IPS DF 4.7 (cell line): ENCODE results near the gene RAX.

Experiments
- DNase-seq: peaks from one replicate; pipeline ENCODE4 v3.0.0-alpha.2; 2013; ENCODE audit warnings: low spot score; ENCODE audit errors: extremely low read depth

The RAX gene

DNA sequence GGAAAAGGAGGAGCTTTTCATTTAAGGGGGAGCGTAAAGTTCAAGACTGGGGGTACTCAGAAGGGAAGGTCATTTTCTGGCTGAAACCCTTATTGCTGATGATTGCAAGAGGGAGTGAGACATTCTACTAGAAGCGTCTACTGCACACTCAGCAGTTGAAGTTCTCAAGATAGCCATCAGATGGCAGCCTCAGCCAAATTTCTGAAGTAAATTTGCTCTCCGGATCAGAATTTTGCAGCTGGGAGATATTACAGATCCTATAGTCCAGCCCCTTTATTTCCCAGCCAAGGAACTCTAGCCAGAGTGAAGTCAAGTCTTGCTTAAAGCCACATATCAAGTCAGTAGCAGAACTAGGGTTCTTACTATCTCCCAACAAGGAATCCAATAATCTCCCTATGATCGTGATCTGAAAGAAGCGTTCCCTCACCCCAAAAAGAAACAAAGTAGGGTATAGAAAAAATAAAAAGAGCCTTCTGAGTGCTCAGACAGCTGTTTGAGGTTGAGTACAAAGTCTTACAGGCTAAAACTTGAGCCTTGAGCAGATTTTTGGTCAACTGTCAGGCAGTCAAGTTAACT is 24.0 kb downstream of the RAX start:
- DNase-seq = no peak

DNA sequence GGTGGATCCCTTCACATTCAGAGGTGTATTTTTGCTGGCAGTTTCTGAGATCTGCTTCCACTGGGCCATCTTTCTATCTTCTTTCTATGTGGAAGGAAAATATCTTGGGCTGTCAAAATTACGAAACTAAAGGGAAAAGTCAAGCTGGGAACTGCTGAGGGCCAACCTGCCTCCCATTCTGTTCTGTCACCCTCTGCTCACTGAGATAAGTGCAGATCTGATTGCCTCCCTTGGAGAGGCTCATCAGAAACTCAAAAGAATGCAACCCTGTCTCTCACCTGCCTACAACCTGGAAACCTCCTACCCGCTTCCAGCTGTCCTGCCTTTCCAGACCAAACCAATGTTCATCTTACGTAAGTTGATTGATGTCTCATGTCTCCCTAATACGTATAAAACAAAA is 26.5 kb downstream of the RAX start:
- no peak for DNase-seq

DNA sequence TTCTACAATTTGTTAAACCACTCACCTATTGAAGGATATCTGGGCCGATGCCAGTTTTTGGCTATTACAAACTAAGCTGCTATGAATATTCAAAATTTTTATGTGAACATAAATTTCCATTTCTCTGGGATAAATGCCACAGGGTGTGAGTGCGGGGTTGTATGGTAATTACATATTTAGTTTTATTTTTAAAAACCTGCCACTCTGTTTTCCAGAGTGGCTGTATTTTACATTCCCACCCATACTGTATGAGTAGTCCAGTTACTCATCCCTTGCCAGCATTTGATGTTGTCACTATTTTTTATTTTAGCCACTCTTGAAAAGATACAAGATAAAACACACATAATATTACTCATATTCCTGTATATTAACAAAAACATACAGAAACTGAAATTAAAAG is 30.3 kb downstream of the RAX start:
- DNase-seq = no peak

DNA sequence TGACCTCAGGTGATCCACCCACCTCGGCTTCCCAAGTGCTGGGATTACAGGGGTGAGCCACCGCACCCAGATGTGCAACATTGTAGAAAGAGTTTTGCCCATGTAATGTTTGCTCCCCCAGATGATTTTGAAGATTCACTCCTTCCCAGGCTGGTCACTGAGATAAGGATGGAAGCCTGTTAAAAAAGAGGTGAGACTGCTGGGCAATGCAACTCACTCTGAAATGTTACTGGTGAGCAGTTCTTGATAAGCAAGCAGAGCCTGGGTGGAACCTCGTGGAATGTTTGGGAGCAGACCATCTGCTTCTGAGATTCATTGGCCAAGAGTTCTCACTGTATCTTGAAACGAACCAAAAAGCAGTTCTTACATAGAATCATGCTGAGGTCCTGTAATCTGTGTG is 33.6 kb downstream of the RAX start:
- no peak for DNase-seq

DNA sequence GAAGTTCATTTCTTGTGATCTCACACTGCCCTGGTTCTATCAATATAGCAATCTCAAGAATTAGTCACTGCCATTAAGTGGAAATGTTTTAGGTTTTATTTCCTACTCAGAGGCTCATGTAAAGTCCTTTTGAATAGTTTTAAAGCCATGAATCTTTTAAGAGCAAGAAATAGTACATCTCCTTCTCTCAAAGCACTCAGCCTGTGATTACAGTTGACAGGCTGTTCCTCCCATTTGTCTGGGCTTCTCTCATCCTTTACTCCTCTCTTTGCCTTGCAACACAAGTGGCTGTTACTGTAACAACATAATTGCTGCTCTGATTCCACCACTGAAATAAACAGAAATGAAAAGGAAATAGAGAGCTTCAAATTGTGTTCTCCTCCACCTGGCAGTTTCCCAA is 34.9 kb downstream of the RAX start:
- DNase-seq = no peak

DNA sequence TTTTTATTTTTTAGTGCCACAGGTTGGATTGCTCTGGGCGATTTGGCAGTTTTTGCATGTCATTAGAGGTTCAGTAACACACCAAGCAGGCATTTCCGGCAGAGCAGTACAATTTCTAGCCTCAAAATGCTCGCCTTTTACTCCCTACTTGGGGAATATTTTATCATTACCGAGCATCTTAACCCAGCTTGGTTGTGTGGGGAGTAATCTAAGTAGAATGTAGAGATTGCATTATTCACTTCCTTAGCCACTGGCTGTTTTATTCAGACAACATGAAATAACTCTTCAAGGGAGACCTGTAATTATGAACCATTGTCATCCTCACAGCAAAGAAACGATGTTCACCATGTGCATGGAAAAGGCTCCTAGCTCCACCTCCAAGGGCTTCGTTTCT is 40.2 kb downstream of the RAX start:
- DNase-seq = no peak

DNA sequence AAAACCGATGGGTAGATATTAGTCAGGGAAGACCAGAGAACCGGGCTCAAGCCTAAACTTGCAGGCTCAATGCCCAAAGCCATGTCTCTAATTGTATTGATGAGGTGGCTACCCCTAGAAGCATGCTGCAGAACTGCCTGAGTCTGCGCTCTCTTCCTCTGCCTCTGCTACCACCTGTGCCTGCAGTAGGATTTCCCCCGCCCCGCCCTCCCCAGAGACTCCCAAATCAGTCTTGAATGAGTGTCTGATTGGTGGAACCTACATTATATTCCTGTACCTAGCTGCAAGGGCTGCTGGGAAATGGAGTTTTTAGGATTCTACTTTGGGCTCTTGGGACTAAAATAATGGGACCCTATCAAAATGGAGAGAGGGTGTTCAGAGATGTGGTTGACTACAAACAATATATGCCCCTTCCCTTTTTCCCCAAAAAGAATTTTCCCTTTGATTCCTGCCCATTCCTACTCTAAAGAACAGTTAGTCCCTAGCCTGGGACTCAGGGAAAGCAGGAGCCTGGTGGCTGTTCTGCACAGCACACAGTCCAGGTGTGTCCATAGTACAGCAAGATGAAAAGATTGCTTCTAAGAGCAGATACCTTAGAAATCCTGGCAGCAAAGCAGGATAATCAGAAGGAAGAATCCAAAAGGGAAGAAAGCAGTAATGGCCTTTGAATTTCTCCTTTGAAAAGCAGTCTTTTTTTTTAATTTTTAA is 40.8 kb downstream of the RAX start:
- no peak for DNase-seq

DNA sequence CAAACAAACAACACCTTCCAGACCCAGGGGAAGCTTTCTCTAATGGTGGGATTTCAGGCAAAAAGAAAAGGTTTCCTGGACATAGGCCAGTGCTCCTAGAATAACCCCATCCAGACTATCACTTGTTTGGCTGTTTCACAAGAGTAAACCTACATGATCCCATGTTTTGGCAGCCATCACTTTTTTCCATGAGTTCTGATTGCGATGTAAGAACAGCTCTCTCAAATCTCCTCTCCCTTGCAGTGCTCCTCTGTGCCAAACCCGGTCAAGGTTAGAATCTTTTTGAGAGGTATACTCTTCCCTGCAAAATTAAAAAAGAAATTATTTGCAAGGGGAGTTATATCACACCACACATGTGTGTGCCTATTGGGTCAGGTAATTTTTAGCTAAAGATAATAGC is 41.4 kb downstream of the RAX start:
- DNase-seq = no peak

DNA sequence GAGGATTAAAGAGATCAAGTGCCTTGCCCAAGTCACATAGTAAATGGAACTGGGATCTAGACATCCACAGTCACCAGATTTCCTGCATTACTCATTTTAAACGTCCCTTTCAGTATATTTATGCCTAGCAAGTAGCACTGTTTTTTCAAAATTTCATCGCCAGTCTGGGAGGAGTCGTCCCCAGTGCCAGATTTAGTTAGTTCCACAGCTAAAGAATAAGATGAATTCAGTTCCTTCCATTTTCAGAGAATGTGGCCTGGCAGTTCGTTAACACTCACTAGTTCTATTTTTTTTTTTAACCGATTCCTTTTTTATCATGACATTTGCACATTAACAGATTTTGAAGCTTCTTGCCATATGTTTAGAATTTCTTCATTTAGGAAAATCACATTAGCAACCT is 42.1 kb downstream of the RAX start:
- no peak for DNase-seq

DNA sequence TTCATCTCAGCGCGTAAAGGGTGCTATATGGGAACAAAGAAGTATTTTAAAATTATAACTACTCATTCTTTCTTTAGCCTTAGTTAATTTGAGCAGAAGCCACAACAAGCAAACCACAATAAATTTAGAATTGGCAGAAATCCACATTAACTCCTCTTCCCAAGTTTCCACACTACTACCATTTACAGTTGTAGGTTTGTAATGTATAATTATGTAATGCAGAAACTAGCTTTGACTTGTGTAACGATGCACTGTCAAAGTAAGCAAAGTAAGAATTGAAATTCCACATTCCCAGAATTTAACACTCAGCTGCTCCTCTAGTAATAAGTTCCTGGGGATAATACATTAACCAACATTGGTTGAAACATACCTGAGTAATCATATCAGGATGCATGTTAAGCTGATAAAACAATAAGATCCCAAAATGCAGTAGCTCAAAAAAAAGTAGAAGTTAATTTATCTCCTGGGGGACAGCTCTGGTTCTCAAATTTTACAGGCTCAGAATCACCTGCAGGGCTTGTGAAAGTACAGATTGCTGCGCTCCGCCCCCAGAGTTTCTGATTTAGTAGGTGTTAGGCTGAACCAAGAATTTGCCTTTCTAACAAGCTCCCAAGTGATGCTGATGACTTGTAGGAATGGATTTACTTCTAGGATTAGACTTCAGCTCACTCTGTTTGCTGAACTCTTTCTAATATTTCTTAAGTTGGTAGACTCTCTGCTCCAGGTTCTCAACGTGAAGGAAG is 43.4 kb downstream of the RAX start:
- DNase-seq = no peak

DNA sequence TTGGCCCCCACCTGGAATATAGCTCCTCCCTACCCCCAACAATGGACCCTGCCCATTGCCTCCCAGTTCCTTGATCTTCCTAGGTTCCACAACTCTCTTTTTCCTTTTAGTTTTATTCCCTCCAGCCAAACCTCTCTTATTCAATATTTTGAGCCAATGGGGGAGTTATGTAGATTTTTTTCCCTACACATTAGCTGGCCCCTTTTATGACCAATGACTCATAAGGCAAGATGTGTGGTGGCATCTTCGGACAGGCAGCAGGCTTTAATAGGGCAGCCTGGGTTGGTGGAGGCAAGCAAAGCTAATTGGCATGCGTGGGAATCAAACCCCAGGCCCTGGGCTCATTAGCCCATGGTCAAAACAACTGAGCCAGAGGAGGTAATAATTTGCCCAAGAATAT is 44.1 kb downstream of the RAX start:
- no peak for DNase-seq

DNA sequence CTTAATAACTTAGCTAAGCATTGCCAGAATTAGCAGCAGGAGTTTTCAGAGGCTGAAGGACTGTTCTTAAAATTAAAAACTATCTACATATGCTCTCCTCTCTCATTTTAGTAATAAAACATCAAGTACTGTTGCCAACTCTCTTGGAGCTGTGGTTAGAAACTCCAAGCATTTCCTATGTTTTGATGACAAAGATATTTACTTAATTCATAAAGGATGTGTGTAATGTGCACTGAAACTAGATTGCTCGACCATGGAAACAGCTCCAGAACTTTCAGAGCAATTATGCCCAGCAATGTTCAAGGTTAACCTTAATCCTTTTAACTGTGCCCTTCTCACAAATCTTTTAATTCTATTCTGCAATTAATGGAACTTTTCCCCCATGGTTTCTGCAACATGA is 44.9 kb downstream of the RAX start:
- no peak for DNase-seq

DNA sequence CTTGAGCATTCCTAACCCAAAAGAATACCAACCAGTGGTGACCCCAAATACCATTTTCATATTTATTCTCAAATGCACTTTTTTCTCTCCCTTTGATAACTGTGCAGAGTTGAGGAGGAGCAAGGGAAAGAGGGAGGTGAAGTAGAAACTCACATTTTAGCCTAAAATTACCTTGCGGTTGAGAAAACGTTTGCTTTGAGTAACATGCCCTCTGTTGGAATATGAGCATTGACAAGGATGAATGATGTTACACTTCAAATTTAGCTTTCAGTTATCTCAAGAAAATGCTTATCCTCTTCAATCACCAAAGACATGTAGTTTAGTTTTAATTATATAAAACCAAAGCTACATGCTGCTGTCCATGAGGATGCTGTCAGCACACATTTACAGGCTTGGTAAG is 50.9 kb downstream of the RAX start:
- no peak for DNase-seq

DNA sequence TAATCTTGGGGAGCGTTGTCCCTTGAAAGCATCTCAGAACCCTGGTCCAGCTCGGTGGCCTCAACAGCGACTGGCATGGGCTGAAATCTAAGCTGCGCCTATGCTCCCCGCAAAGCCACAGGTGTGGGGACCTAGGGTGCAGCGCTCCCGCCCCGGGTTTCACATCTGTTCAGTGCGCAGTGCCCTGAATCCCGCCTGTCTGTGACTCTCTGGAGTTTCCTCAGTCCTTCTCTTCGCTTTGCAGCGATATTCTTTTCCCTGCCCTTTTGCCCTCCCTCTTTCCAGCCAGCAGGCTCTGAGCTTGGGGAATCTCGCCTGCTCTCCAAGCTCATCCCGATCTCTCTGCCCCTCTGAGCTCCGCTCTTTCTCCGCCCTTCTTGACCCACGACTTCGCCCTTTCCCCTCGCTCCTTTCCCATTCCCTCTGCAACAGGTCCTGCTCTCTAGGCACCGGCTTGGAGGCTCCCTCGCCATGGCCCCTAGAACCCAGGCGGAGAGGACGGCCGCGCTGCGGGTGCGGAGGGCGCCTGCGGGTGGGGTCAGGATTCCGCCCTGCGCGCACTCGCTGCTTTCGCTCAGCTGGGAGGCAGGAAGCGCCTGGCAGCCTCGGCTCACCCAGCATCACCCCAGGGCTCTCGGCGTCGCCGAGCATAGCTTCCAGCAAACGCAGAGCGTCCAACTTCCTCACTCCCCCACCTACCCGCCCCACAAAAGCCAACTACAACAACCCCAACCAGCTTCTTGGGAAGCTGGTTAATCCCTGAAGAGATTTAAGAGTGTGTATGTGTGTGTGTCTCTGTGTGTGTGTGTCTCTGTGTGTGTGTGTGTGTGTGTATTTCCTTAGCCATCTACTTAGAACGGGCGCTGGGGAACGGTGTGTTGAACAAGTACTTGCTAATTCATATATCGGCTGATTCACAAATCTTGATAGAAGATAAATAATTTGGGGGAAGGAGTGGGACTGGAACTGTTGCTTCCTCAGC is 52.2 kb downstream of the RAX start:
- no peak for DNase-seq

DNA sequence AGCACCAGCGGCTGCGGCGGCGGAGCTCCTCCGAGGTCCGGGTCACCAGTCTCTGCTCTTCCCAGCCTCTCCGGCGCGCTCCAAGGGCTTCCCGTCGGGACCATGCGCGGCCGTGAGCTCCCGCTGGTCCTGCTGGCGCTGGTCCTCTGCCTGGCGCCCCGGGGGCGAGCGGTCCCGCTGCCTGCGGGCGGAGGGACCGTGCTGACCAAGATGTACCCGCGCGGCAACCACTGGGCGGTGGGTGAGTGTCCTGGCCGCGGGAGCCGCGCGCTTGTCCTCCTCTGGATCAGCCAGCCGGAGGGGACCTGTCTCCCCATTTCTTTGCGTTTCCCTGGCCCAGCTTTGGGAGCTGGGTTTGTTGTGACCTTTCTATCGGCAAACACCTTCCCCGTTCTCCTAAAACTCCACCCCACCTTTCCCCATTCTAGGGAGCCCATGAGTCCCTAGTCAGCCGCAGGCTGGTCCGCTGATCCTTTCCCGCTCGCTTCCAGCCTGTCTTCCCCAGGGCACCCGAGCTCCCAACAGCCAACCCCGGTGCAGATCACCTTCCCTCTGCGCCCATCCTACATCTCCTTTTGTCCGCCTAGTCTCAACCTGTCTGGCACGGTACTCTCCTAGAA is 53.0 kb downstream of the RAX start:
- DNase-seq = no peak

DNA sequence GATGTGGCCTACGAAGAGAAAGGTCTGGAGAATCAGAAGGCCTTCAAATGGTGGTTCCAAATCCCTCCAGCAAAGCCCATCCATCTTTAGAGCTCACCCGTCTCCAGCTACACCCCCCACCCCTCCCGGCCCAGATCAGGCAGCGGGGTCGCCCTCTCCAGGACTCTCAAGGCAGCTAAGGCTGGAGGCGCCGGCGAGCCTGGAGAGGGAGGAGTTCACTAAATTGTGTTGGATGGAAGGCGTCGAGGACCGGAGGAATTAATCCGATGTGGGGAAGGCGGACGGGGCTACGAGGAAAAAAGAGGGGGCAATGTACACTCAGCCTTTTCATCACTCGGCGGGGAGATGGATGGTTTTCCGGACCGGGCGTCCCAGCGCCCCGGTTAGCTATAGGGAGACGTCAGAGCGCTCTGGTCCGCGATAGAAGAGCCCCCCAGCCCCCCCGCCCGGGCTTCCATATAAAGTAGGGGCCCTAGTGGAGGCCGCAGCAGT is 53.5 kb downstream of the RAX start, which contains the start of gene GRP:
GRP (plus strand) TSS at position 487 of the 492 bp plus-strand sequence. CDS start 108 bp downstream, outside the sequence.
- DNase-seq = no peak

DNA sequence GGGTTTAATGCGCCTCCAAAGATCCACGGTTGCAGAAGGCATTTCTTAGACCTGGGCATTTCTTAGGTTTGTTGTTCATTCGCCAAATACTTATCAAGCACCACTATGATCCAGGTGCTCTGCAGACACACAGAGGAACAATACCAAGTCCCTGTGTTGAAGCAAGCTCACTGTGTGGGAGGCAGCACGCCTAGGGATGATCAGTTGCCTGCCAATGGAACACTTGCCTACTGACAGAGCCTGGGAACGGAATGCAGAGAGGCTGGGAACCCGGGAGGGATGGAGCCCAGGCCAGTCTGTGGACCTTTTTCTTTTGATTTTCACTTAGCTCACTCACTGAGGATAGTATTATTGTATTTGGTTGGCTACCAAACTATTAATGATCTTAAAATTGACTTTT is 55.2 kb downstream of the RAX start:
- no peak for DNase-seq
